K562 (cell line): ENCODE data around the gene TMCO4. TPM values are rescaled to one million over a fixed set of nuclear protein-coding genes. Genes with fewer than 3 reads are reported as not detected.

Source experiments
- ATAC-seq: fragments of 200-7000 bp; cut with Tn5 transposase; 3 replicates; pipeline ENCODE4 v1.9.1; 2020; ENCODE audit warnings: moderate library complexity
- BruUV-seq: library from RNA; stranded (reverse); fragments of 400-500 nt; replicated peaks from 2 replicates; lab custom pipeline; 2021; lab: Mats Ljungman, UMichigan
- CTCF ChIA-PET: fragments of 300-600 bp; formaldehyde crosslinking; extraction: SDS; loops from one replicate; lab custom pipeline; 2021; ENCODE audit warnings: low intra/inter-chr PET ratio; lab: Yijun Ruan, JAX
- POLR2A ChIA-PET: fragments of 300-600, 350-650 bp; sonication (Branson Sonifier 250); formaldehyde crosslinking; extraction: SDS; loops from one replicate; lab custom pipeline; 2021; ENCODE audit warnings: antibody characterized with exemption, inconsistent platforms; lab: Yijun Ruan, JAX
- DNase-seq, 4 experiments: peaks; one replicate each; pipeline versions ENCODE4 v3.0.0 to v3.0.0-alpha.2; 2011 to 2018; ENCODE audit warnings: low spot score in 3 of 4, mixed read lengths in 3 of 4; ENCODE audit errors: extremely low read depth in 1 of 4
- FAIRE-seq: peaks from 2 replicates; lab custom pipeline; 2011; peaks lifted over from hg19 to GRCh38; lab: Jason Lieb, UNC
- H2AFZ ChIP-seq: 2 replicates; pipeline ENCODE4 v1.6.0; 2011; ENCODE audit warnings: low read depth, low read length, control low read depth, inconsistent platforms
- H3K27ac ChIP-seq: fragments of 200-600 bp; 3 replicates; pipeline ENCODE4 v1.8.0; 2011; ENCODE audit warnings: low read depth, mild to moderate bottlenecking, control low read depth, inconsistent platforms, low read length, moderate library complexity, mixed read lengths; ENCODE audit errors: extremely low read depth
- H3K27me3 ChIP-seq, 2 experiments: fragments of 300-600 bp in 1 of 2; 2 replicates in 1 of 2; 3 replicates in 1 of 2; pipeline versions ENCODE4 v1.6.0 to v1.8.0; 2011; ENCODE audit warnings: inconsistent platforms in 2 of 2, low read length in 2 of 2, mild to moderate bottlenecking in 1 of 2, mixed read lengths in 1 of 2, moderate library complexity in 1 of 2; ENCODE audit not compliant: control insufficient read depth in 2 of 2, insufficient read depth in 2 of 2
- H3K36me3 ChIP-seq: fragments of 300-600 bp; 3 replicates; pipeline ENCODE4 v1.8.0; 2011; ENCODE audit warnings: mild to moderate bottlenecking, low read length, inconsistent platforms; ENCODE audit not compliant: control insufficient read depth, insufficient read depth
- H3K4me1 ChIP-seq, 2 experiments: fragments of 200-600 bp in 1 of 2; replicated peaks in 1 of 2; 2 replicates in 1 of 2; 3 replicates in 1 of 2; pipeline versions ENCODE4 v1.5.1 to v1.8.0; 2011; ENCODE audit warnings: inconsistent platforms in 2 of 2, low read length in 2 of 2, mild to moderate bottlenecking in 1 of 2, mixed read lengths in 1 of 2, moderate library complexity in 1 of 2; ENCODE audit not compliant: control insufficient read depth in 2 of 2, insufficient read depth in 2 of 2
- H3K4me2 ChIP-seq: 2 replicates; pipeline ENCODE4 v1.6.1; 2011; ENCODE audit warnings: low read length, control low read depth, inconsistent platforms, mixed read lengths; ENCODE audit not compliant: insufficient read depth
- H3K4me3 ChIP-seq: fragments of 200-600 bp; sonication (generic), shearing (Covaris generic); 2 replicates; pipeline ENCODE4 v1.5.1; 2016; ENCODE audit warnings: control low read depth, inconsistent platforms
- H3K79me2 ChIP-seq: fragments of 200-600 bp; 3 replicates; pipeline ENCODE4 v1.8.0; 2011; ENCODE audit warnings: low read length, inconsistent platforms; ENCODE audit not compliant: control insufficient read depth, insufficient read depth
- H3K9ac ChIP-seq, 2 experiments: 2 replicates each; pipeline versions ENCODE4 v1.6.0 to v1.6.1; 2011; ENCODE audit warnings: low read depth in 2 of 2, low read length in 2 of 2, control low read depth in 1 of 2, inconsistent platforms in 1 of 2, mild to moderate bottlenecking in 1 of 2, mixed read lengths in 1 of 2; ENCODE audit not compliant: insufficient read depth in 1 of 2
- H3K9me1 ChIP-seq: one replicate; pipeline ENCODE4 v1.6.0; 2011; ENCODE audit warnings: inconsistent platforms, mild to moderate bottlenecking, low read length, moderate library complexity; ENCODE audit not compliant: control insufficient read depth, insufficient read depth
- H3K9me3 ChIP-seq: replicated peaks from 2 replicates; pipeline ENCODE4 v1.5.1; 2011; ENCODE audit warnings: low read depth, low read length, inconsistent platforms; ENCODE audit not compliant: control insufficient read depth, insufficient read depth
- H4K20me1 ChIP-seq: replicated peaks from 2 replicates; pipeline ENCODE4 v1.6.1; 2011; ENCODE audit warnings: low read length, inconsistent platforms, mixed read lengths; ENCODE audit not compliant: control insufficient read depth, insufficient read depth
- CBX1 ChIP-seq: sonication (generic); IDR thresholded peaks from 2 replicates; pipeline ENCODE4 v1.6.1; 2016; ENCODE audit warnings: antibody characterized with exemption, low read depth, mild to moderate bottlenecking
- CXXC5 ChIP-seq: fragments of 250-450 bp; sonication (Bioruptor Pico); IDR thresholded peaks from 2 replicates; pipeline ENCODE4 v1.8.0; 2022; ENCODE audit warnings: inconsistent platforms, mild to moderate bottlenecking, moderate library complexity
- HDAC2 ChIP-seq: fragments of 450-650 bp; IDR thresholded peaks from 2 replicates; pipeline ENCODE4 v1.6.1; 2016; ENCODE audit warnings: mild to moderate bottlenecking
- LCOR ChIP-seq: sonication (generic); formaldehyde crosslinking; IDR thresholded peaks from 2 replicates; pipeline ENCODE4 v1.8.0; 2022; ENCODE audit warnings: mild to moderate bottlenecking, missing genetic modification reagents
- RB1 ChIP-seq: fragments of 450-650 bp; IDR thresholded peaks from 2 replicates; pipeline ENCODE4 v1.6.1; 2017; ENCODE audit warnings: low read depth, mild to moderate bottlenecking
- ZBTB17 ChIP-seq: fragments of 450-650 bp; formaldehyde crosslinking; IDR thresholded peaks from 2 replicates; pipeline ENCODE4 v1.4.0; 2020; ENCODE audit warnings: mild to moderate bottlenecking
- ZBTB7A ChIP-seq: IDR thresholded peaks from 2 replicates; pipeline ENCODE4 v1.6.1; 2011; ENCODE audit warnings: low read depth, mild to moderate bottlenecking, low read length, moderate library complexity, borderline replicate concordance; ENCODE audit not compliant: control insufficient read depth
- WGBS: fragments of 100-300 bp; shearing (Covaris generic); methylation state at CpG from one replicate; pipeline ENCODE4 v1.1.6; 2016; ENCODE audit warnings: low coverage, mixed read lengths; ENCODE audit not compliant: insufficient coverage; ENCODE audit errors: missing lambda C conversion rate; 5-methylcytosine and 5-hydroxymethylcytosine counted together
- in situ Hi-C: fragments of 300-500 bp; cut with MboI; formaldehyde crosslinking; loops from 4 replicates; pipeline ENCODE4 v1.15.0; 2018; ENCODE audit warnings: inconsistent platforms, mixed read lengths
- intact Hi-C: fragments of 100-400 bp; cut with micrococcal nuclease; formaldehyde crosslinking; loops from 2 replicates; pipeline ENCODE4 v1.14.2; 2022
- polyA plus RNA-seq, 8 experiments: library from polyadenylated mRNA; depleted of rRNA in 4 of 8; stranded (reverse) in 5 of 8; unstranded in 3 of 8; fragments of >200 nt; fragmentation: Nextera tagmentation in 2 of 8; fragmentation: Illumina TruSeq in 1 of 8; extraction: Ambion mirVana in 2 of 8; extraction: Trizol in 1 of 8; gene quantifications; 2 replicates each; pipeline versions ENCODE4 v1.2.1 to v1.2.3, GENCODE V29; 2011 to 2014; ENCODE audit warnings: inconsistent platforms in 1 of 8, missing spikeins in 1 of 8
- total RNA-seq, 7 experiments: library from RNA; depleted of rRNA in 6 of 7; stranded (reverse); fragments of >200 nt in 6 of 7; fragmentation: Illumina TruSeq in 2 of 7; extraction: Trizol in 2 of 7; gene quantifications; 2 replicates each; pipeline versions ENCODE4 v1.2.1 to v1.2.3, GENCODE V29; 2011 to 2021; ENCODE audit warnings: low replicate concordance in 1 of 7
- TF ChIP-seq, protein P1 (sequence below): fragments of 450-650 bp; IDR thresholded peaks from 2 replicates; pipeline ENCODE4 v1.6.1; 2017; ENCODE audit warnings: mild to moderate bottlenecking, moderate library complexity
- TF ChIP-seq, protein P2 (sequence below), 2 experiments: IDR thresholded peaks; 2 replicates each; pipeline ENCODE4 v1.6.1; 2011; ENCODE audit warnings: borderline replicate concordance in 1 of 2, control low read depth in 1 of 2, low read depth in 1 of 2, low read length in 1 of 2, mild to moderate bottlenecking in 1 of 2, mixed read lengths in 1 of 2, moderate library complexity in 1 of 2; ENCODE audit not compliant: insufficient read depth in 1 of 2, insufficient read length in 1 of 2, poor library complexity in 1 of 2, severe bottlenecking in 1 of 2; ENCODE audit errors: extremely low read depth in 1 of 2

TMCO4 gene
- total and polyA plus RNA-seq, 9 of the 15 experiments (the other 6 are each of a cell fraction or from before 2014, with no cell fraction given): 0.06 to 2.1 (median 1.2) TPM

DNA sequence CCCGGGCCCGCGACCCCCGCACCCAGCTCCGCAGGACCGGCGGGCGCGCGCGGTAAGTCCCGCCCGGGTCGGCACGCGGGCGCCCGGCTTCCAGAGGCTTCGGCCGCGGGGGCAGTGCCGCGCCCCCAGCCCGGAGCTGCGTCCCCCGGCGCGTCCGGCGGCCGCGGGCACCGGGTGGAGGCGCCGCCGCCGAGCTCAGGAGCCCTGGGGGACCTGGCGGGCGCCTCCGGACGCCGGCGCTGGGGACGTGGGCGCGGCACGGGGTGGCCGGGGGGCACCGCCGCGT is 155.4 kb downstream of the TMCO4 start:
- FAIRE-seq: no peak
- no TSS peak for BruUV-seq
- CTCF ChIA-PET: no interaction called here
- Histone ChIP-seq H3K9me1 (no peaks in the 10 kb centered on the region), H3K27ac (no peak overlapping the region)
- in situ Hi-C loops: no loop called here
- DNase-seq: peak in 1 of 4 experiments; percentile 43
- TF ChIP-seq CBX1: no peak
- TF ChIP-seq ZBTB7A: 0 out of 2 replicates have a peak, but pooled peaks have one; percentile 36
- TF ChIP-seq, all 486 proteins: peak for 1
- H2AFZ ChIP-seq: no peak overlapping the region
- H3K9ac ChIP-seq: peak overlapping the region in 1 of 2 experiments; percentile 85; a peak in 2 of 4 replicates
- 10% methylated on average over 22 of the region's 51 CpGs for WGBS
- peaks cover 16 to 39% of the 10 kb centered on the region in 2 experiments; a peak in 4 of 5 replicates for H3K27me3 ChIP-seq
- H3K9me3 ChIP-seq: no peaks in the 10 kb centered on the region
- peaks cover 0 to 36% of the 10 kb centered on the region in 2 experiments; a peak in 3 of 5 replicates for H3K4me1 ChIP-seq
- H3K4me3 ChIP-seq: peak overlapping the region; percentile 34; the same call in 1 of the 2 replicates
- intact Hi-C loops: loop anchor here (10.0 kb wide), 1 partner anchor 180 kb away; no protein-coding TSS in a partner anchor
- no peaks in the 10 kb centered on the region for H3K79me2 ChIP-seq
- peaks cover 3% of the 10 kb centered on the region; the same call in 1 of the 2 replicates for H4K20me1 ChIP-seq
- POLR2A ChIA-PET: no interaction called here
- H3K4me2 ChIP-seq: peak overlapping the region; percentile 54; the same call in 1 of the 2 replicates
- ATAC-seq: no peak
- H3K36me3 ChIP-seq: no peaks in the 10 kb centered on the region

DNA sequence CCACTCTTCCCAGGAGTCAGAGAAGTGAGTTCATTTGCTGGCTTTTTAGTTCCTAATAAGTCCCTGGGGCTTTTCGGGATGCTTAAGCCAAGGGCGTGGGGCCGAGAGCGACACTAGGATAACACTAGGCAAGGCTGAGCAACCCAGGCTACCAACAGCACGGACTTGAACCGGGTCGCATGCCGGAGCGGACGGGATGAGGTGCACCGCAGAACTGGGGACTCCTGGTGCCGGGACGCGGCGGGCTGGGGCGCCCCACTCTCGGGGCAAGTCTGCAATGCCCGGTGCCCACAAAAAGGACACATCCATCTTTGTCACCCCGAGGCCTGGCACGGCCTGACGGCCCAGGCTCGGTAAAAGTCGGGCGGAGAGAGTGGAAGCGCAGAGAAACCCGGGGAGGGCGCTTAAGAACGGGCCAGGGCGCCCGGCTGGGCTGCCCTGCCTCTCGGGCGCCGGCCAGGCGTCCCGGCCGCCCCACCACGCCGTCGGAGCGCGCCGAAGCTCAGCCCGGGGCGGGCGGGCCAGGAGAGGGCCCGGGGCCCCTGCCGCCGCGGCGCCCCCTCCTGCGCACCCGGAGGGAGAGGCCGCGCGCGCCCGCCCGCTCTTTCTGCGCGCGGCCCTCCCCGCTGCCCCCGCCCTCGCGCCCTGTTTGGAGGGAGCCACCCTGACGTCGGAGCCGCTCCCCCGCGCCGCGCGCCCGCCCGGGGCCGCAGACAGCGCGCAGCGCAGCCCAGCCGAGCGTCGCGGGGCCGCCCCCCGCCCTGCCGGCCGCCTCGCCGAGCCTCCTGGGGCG is 155.9 kb downstream of the TMCO4 start, which contains the start of gene NBL1:
NBL1 (plus strand) TSS at position 710 of the 793 bp plus-strand sequence. CDS start 10,720 bp downstream, outside the sequence.
- no peaks in the 10 kb centered on the region for H3K36me3 ChIP-seq
- POLR2A ChIA-PET: interaction anchor here (0.6 to 1.2 kb wide), 3 partner anchors 24 to 163 kb away, joined by 3 to 4 read pairs (median 3); a partner anchor contains a TSS
- peak within 1 kb of the TSS in 1 of 2 experiments; percentile 85; a peak in 2 of 4 replicates for H3K9ac ChIP-seq
- peaks cover 3% of the 10 kb centered on the region; the same call in 1 of the 2 replicates for H4K20me1 ChIP-seq
- FAIRE-seq (no peak), DNase-seq (peak; percentile 69 to 93 (median 83)), ATAC-seq (peak; percentile 62)
- H3K9me3 ChIP-seq: no peaks in the 10 kb centered on the region
- H2AFZ ChIP-seq: peak within 1 kb of the TSS; percentile 41
- BruUV-seq: no TSS peak
- H3K27ac ChIP-seq: no peak within 1 kb of the TSS
- intact Hi-C loops: loop anchor here (10.0 kb wide), 1 partner anchor 179 kb away; no protein-coding TSS in a partner anchor
- H3K27me3 ChIP-seq: peaks cover 16 to 39% of the 10 kb centered on the region in 2 experiments; a peak in 4 of 5 replicates
- H3K4me1 ChIP-seq: peaks cover 0 to 36% of the 10 kb centered on the region in 2 experiments; a peak in 4 of 5 replicates
- in situ Hi-C loops: no loop called here
- CTCF ChIA-PET: no interaction called here
- 24% methylated on average over 35 of the region's 90 CpGs for WGBS
- H3K79me2 ChIP-seq: no peaks in the 10 kb centered on the region
- peak within 1 kb of the TSS; percentile 54 for H3K4me2 ChIP-seq
- no peaks in the 10 kb centered on the region for H3K9me1 ChIP-seq
- H3K4me3 ChIP-seq: peak within 1 kb of the TSS; percentile 34
- no peak for TF ChIP-seq ZBTB17 (CRISPR knock-in tag)
- TF ChIP-seq HDAC2: no peak
- TF ChIP-seq CXXC5 (CRISPR knock-in tag): peak; percentile 43
- TF ChIP-seq, protein P1, sequence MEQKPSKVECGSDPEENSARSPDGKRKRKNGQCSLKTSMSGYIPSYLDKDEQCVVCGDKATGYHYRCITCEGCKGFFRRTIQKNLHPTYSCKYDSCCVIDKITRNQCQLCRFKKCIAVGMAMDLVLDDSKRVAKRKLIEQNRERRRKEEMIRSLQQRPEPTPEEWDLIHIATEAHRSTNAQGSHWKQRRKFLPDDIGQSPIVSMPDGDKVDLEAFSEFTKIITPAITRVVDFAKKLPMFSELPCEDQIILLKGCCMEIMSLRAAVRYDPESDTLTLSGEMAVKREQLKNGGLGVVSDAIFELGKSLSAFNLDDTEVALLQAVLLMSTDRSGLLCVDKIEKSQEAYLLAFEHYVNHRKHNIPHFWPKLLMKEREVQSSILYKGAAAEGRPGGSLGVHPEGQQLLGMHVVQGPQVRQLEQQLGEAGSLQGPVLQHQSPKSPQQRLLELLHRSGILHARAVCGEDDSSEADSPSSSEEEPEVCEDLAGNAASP: no peak
- TF ChIP-seq, protein P2, sequence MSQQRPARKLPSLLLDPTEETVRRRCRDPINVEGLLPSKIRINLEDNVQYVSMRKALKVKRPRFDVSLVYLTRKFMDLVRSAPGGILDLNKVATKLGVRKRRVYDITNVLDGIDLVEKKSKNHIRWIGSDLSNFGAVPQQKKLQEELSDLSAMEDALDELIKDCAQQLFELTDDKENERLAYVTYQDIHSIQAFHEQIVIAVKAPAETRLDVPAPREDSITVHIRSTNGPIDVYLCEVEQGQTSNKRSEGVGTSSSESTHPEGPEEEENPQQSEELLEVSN (IDR thresholded peaks at IDR 0.05; ENCODE audit: borderline replicate concordance in 1 of 2, extremely low read depth in 1 of 2, insufficient read depth in 1 of 2, insufficient read length in 1 of 2, low read depth in 1 of 2, low read length in 1 of 2, poor library complexity in 1 of 2, severe bottlenecking in 1 of 2): peak in 1 of 2 experiments; percentile 86
- no peak for TF ChIP-seq LCOR (CRISPR knock-in tag)
- TF ChIP-seq RB1: peak; percentile 50
